SU-DHL-6 (cell line): ENCODE data around the gene JAKMIP1.

ENCODE experiments used
- H2AFZ ChIP-seq: fragments of 200-600 bp; sonication (generic); 2 replicates; pipeline ENCODE4 v1.6.1; 2014; ENCODE audit warnings: low read depth, mild to moderate bottlenecking, moderate library complexity, mixed read lengths, antibody characterized with exemption, low read length; ENCODE audit not compliant: severe bottlenecking
- H3F3A ChIP-seq: fragments of 200-600 bp; shearing (Covaris generic); 2 replicates; pipeline ENCODE4 v1.6.0; 2016; ENCODE audit warnings: antibody characterized with exemption, mild to moderate bottlenecking; ENCODE audit not compliant: insufficient read depth
- H3K27ac ChIP-seq: fragments of 200-600 bp; sonication (generic); 2 replicates; pipeline ENCODE4 v1.5.1; 2016; ENCODE audit warnings: low read depth, mild to moderate bottlenecking, low read length, moderate library complexity, mixed read lengths
- H3K27me3 ChIP-seq: fragments of 200-600 bp; sonication (generic), shearing (Covaris generic); 2 replicates; pipeline ENCODE4 v1.6.0; 2014; ENCODE audit warnings: mild to moderate bottlenecking, low read length
- H3K36me3 ChIP-seq: fragments of 200-600 bp; sonication (generic); 2 replicates; pipeline ENCODE4 v1.6.1; 2014; ENCODE audit warnings: mild to moderate bottlenecking, low read length, mixed read lengths
- H3K4me2 ChIP-seq: fragments of 300-600, 200-600 bp; shearing (Covaris generic), sonication (generic); 2 replicates; pipeline ENCODE4 v1.6.0; 2014; ENCODE audit warnings: low read length, low read depth, mild to moderate bottlenecking; ENCODE audit not compliant: poor library complexity, severe bottlenecking
- H3K4me3 ChIP-seq: fragments of 200-600 bp; sonication (generic); 2 replicates; pipeline ENCODE4 v1.5.1; 2014; ENCODE audit warnings: antibody characterized with exemption, low read length, mild to moderate bottlenecking, mixed read lengths; ENCODE audit not compliant: insufficient read depth, poor library complexity, severe bottlenecking
- H3K79me2 ChIP-seq: fragments of 200-600 bp; sonication (generic); 2 replicates; pipeline ENCODE4 v1.6.1; 2014; ENCODE audit warnings: mild to moderate bottlenecking, low read length, moderate library complexity; ENCODE audit not compliant: insufficient read depth
- H3K9ac ChIP-seq: fragments of 200-600 bp; sonication (generic); 2 replicates; pipeline ENCODE4 v1.7.0; 2014; ENCODE audit warnings: mild to moderate bottlenecking, low read length
- H3K9me2 ChIP-seq: fragments of 200-600 bp; sonication (generic); replicated peaks from 2 replicates; pipeline ENCODE4 v1.6.1; 2014; ENCODE audit warnings: low read length; ENCODE audit not compliant: insufficient read depth
- H3K9me3 ChIP-seq: fragments of 200-600 bp; sonication (generic); 2 replicates; pipeline ENCODE4 v1.6.1; 2014; ENCODE audit warnings: low read length, mixed read lengths; ENCODE audit not compliant: insufficient read depth
- H4K20me1 ChIP-seq: fragments of 200-600 bp; sonication (generic); 2 replicates; pipeline ENCODE4 v1.6.1; 2014; ENCODE audit warnings: low read depth, mild to moderate bottlenecking, antibody characterized with exemption, low read length, moderate library complexity, mixed read lengths
- CTCF ChIP-seq: fragments of 200-600 bp; sonication (generic); IDR thresholded peaks from one replicate; pipeline ENCODE4 v1.5.1; 2017; ENCODE audit warnings: antibody characterized with exemption, mild to moderate bottlenecking, low read length, moderate library complexity; ENCODE audit not compliant: insufficient read depth, poor library complexity, severe bottlenecking
- EZH2phosphoT487 ChIP-seq: fragments of 200-600 bp; sonication (generic), shearing (Covaris generic); conservative IDR thresholded peaks from 2 replicates; pipeline ENCODE4 v1.6.1; 2018; ENCODE audit warnings: mild to moderate bottlenecking, antibody characterized with exemption, low read length, moderate library complexity, mixed read lengths

JAKMIP1 gene

GRCh38 chr4:6235901-6236640 is 35.7 kb upstream of the JAKMIP1 start:
- TF ChIP-seq EZH2phosphoT487: no peak
- TF ChIP-seq CTCF: no peak
- Histone ChIP-seq H3F3A (no peaks in the 10 kb centered on the region), H3K9ac (no peak overlapping the region), H3K4me2 (no peak overlapping the region), H3K27ac (no peak overlapping the region), H3K79me2 (no peaks in the 10 kb centered on the region), H3K4me3 (no peak overlapping the region), H3K36me3 (no peaks in the 10 kb centered on the region), H4K20me1 (no peaks in the 10 kb centered on the region), H2AFZ (no peak overlapping the region), H3K9me3 (no peaks in the 10 kb centered on the region), H3K27me3 (no peaks in the 10 kb centered on the region), H3K9me2 (no peaks in the 10 kb centered on the region)

- Histone ChIP-seq H3K36me3 (no peaks in the 10 kb centered on the region), H3K9ac (no peak overlapping the region), H4K20me1 (no peaks in the 10 kb centered on the region), H3K9me2 (no peaks in the 10 kb centered on the region), H3K79me2 (no peaks in the 10 kb centered on the region), H2AFZ (no peak overlapping the region), H3F3A (no peaks in the 10 kb centered on the region), H3K27me3 (no peaks in the 10 kb centered on the region), H3K4me3 (no peak overlapping the region), H3K27ac (no peak overlapping the region), H3K9me3 (no peaks in the 10 kb centered on the region), H3K4me2 (no peak overlapping the region)
- TF ChIP-seq EZH2phosphoT487: no peak
These were observed 34.7 kb upstream of the JAKMIP1 start for GRCh38 chr4:6235012-6235411.

- Histone ChIP-seq H3K9me2 (no peaks in the 10 kb centered on the region), H3K79me2 (no peaks in the 10 kb centered on the region), H3K4me3 (no peak overlapping the region), H3K4me2 (no peak overlapping the region), H3K9ac (no peak overlapping the region), H3K9me3 (no peaks in the 10 kb centered on the region), H3K27me3 (no peaks in the 10 kb centered on the region), H3K36me3 (no peaks in the 10 kb centered on the region), H3F3A (no peaks in the 10 kb centered on the region), H2AFZ (no peak overlapping the region), H3K27ac (no peak overlapping the region), H4K20me1 (no peaks in the 10 kb centered on the region)
- TF ChIP-seq EZH2phosphoT487 (no peak), CTCF (no peak)
These were observed 33.6 kb upstream of the JAKMIP1 start for GRCh38 chr4:6233929-6234328.
